ENCODE measurements around the gene DCBLD1.

- TF ChIP-seq ATF3 (IDR thresholded peaks at IDR 0.05): no peak
- no peak for TF ChIP-seq ZNF274 (IDR thresholded peaks at IDR 0.05; ENCODE audit: low read depth, low read length)
- no peak for TF ChIP-seq MAX (IDR thresholded peaks at IDR 0.05)
These were observed 14.8 kb downstream of the DCBLD1 start for GRCh38 chr6:117497237-117497636.
